ENCODE measurements around the gene PPFIA2.

Gene PPFIA2

GRCh38 chr12:81417056-81417455 lies 342.1 kb downstream of the PPFIA2 start:
- no peak for DNase-seq

DNA sequence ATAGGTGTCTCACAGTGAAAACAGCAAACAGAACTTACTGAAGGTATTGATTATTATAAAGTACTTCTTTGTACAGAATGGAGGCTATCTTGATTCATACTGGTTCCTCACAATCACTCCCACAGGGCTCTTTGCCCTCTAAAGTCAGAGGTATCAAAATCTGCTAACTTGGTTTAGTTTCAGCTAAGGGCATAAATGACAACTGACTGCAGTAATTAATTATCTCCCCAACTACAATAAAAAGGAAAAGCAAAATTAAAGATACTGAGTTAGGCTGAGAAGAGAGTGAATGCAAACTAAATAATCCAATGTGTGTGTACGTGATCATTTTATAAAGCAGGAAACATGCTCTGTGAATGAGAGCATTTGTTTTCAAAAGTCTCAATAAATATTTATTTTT lies 342.6 kb downstream of the PPFIA2 start:
- DNase-seq, result no peak

DNA sequence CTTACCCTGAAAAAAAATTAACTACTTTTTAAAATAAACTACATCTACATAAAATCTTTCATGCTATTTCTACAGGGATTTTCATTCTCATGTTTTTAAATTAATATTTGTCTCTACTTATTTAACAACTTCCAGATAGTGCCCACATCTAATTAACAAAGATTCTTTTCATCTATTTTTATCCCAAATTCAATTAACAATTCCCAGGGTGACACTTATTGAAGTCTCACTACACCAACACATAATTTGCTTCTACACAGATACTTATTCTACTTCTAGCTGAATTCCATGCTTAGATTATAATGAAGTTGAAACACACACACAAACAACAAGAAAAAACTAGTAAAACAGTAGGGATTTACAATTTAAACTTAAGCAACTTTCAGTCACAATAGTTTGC lies 344.7 kb downstream of the PPFIA2 start:
- DNase-seq, result no peak

GRCh38 chr12:81412940-81413339 lies 346.2 kb downstream of the PPFIA2 start:
- no peak for DNase-seq

- DNase-seq, result no peak
Observed at GRCh38 chr12:81403348-81403747, 355.8 kb downstream of the PPFIA2 start.

DNA sequence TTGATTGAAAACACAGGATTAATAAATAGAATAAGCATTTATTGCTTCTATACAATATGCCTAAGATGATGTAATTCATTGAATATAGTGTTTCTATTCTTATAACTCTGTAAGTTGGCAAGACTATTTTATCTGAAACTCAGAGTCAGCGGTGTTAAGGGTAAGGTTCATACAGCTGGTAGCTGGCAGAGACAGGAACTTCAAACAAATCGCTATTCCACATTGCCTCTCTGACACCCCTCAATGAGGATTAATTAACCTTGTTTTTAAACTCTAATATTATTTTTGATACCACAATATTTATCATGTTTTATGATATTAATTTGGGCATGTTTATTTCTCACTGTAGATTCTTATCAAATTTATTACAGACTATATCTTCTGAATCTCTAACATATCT lies 357.9 kb downstream of the PPFIA2 start:
- DNase-seq, result no peak

GRCh38 chr12:81400024-81400423 lies 359.1 kb downstream of the PPFIA2 start:
- no peak for DNase-seq

GRCh38 chr12:81395431-81395830 lies 363.7 kb downstream of the PPFIA2 start:
- DNase-seq, result no peak

- no peak for DNase-seq
Observed at GRCh38 chr12:81389550-81390099, 369.5 kb downstream of the PPFIA2 start.

DNA sequence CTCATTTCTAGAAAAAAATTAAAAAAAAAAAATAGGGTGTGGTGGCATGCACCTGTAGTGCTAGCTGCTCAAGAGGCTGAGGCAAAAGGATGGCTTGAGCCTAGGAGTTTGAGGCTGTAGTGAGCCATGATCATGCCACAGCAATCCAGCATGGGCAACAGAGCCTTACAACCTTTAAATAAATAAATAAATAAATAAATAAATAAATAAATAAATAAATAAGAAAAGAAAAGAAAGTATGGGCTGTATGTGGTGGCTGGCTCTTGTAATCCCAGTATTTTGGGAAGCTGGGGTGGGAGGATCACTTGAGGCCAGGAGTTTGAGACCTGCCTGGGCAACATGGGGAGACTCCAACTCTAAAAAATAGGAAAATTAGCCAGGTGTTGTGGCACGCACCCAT lies 373.0 kb downstream of the PPFIA2 start:
- DNase-seq, result no peak

DNA sequence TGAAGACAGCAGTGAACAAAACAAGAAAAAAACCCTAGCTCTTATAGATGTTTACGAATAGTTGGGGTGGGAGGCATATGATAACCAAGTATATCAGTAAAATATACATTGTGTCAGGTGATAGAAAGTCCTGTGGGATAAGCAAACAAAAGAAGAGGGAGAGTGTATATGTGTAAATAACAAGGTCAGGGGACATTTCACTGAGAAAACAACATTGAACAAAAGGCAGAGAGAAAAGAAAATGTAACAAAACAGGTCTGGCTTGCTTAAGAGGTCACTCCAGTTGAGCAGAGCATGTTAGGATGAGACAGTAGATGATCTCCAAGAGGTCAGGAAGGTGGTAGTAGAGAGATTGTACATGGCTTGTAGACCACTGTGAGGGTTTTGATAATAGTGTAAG lies 377.2 kb downstream of the PPFIA2 start:
- no peak for DNase-seq

- no peak for DNase-seq
Observed at GRCh38 chr12:81378601-81379285, 380.4 kb downstream of the PPFIA2 start.

- no peak for DNase-seq
Observed at GRCh38 chr12:81377771-81378170, 381.4 kb downstream of the PPFIA2 start.

- no peak for DNase-seq
Observed at GRCh38 chr12:81375969-81376368, 383.2 kb downstream of the PPFIA2 start.

DNA sequence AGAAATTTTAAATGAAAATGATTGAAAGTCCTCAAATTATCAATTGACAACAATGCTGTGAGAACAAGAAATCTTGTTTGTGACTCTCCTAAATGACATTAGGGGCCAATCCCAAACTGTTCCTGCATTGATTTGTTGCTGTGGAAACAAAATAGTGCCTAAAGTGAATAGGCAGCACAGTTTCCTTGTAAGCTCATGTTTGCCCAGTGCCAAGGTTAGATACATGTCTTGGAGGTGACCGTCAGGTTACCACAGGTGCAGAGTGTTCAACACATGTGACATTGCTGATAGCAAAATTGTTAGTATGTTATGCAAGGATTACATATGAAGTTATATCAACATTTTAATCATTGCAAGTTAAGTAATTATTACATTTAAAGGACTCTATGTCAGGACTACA lies 388.7 kb downstream of the PPFIA2 start:
- DNase-seq, result no peak

- no peak for DNase-seq
Observed at GRCh38 chr12:81369175-81369574, 390.0 kb downstream of the PPFIA2 start.

DNA sequence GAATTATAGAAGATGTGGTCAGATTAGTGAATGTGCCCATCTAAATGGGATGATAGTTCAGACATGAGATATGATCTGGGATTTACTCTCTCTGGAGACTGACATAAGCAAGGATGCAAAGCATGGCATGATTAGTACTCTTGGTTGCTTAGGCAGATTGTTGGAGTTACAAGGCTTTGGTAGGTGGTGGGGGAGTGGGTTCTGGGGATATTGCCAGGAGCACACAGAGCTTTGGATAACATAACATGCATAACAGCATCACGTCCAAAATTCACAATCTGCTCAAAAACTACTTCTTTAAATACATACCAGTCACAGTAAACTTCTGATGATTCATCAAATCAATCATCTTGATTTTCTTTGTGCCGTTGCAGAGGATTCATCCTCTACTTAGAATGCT lies 393.9 kb downstream of the PPFIA2 start:
- no peak for DNase-seq

GRCh38 chr12:81360916-81361315 lies 398.2 kb downstream of the PPFIA2 start:
- DNase-seq, result no peak

DNA sequence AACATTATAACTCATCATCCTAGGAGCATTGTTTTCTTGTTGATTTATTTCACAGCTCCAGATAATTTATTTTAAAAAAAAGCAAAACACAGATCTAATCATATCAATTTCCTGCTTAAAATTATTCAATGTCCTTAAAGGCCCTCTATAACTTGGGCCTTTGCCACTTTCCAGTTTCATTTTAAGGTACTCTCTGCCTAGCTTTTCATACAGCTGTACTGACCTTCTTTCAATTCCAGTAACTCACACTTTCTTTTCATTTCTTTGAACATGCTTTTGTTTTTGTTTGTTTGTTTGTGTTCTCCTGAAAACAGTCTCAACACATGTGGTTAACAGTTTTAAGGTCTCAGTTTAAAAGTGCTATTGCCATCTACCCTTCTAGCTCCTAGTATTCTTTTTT lies 399.4 kb downstream of the PPFIA2 start:
- no peak for DNase-seq

DNA sequence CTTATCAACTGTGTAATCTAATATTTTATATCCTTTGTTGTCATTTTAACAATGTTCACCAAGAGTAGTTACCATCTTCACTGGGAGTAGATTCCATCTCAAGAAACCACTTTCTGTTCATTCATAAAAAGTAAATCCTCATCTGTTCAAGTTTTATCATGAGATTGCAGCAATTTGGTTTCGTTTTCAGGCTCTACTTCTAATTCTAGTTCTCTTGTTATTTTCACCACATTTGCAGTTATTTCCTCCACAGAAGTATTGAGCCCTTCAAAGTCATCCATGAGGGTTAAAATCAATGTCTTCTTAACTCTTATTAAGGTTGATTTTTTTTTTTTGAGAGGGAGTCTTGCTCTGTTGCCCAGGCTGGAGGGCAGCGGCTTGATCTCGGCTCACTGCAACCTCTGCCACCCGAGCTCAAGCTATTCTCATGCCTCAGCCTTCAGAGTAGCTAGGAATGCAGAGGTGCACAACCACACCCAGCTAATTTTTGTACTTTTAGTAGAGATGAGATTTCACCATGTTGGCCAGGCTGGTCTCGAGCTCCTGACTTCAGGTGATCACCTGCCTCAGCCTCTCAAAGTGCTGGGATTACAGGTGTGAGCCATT lies 404.7 kb downstream of the PPFIA2 start:
- no peak for DNase-seq

- DNase-seq, result no peak
Observed at GRCh38 chr12:81350309-81350708, 408.8 kb downstream of the PPFIA2 start.

- no peak for DNase-seq
Observed at GRCh38 chr12:81347404-81347803, 411.7 kb downstream of the PPFIA2 start.

GRCh38 chr12:81340910-81341309 lies 418.2 kb downstream of the PPFIA2 start:
- DNase-seq, result no peak

- DNase-seq, result no peak
Observed at GRCh38 chr12:81339071-81339470, 420.1 kb downstream of the PPFIA2 start.

GRCh38 chr12:81337886-81338285 lies 421.3 kb downstream of the PPFIA2 start:
- no peak for DNase-seq

All from stimulated activated CD4-positive, alpha-beta T cell treated with anti-CD3 and anti-CD28 coated beads, Interleukin-4, amount 100 ng/mL, for 1 hour (primary cell).